SH-SY5Y (cell line): Measurements from ENCODE around the gene DUSP11.

Experiments
- GATA2 ChIP-seq: IDR thresholded peaks from 2 replicates; pipeline ENCODE4 v1.6.1; 2011; ENCODE audit warnings: mild to moderate bottlenecking, low read depth, low read length
- GATA3 ChIP-seq: IDR thresholded peaks from 2 replicates; pipeline ENCODE4 v1.6.1; 2011; ENCODE audit warnings: low read depth, mild to moderate bottlenecking, low read length, moderate library complexity

DNA sequence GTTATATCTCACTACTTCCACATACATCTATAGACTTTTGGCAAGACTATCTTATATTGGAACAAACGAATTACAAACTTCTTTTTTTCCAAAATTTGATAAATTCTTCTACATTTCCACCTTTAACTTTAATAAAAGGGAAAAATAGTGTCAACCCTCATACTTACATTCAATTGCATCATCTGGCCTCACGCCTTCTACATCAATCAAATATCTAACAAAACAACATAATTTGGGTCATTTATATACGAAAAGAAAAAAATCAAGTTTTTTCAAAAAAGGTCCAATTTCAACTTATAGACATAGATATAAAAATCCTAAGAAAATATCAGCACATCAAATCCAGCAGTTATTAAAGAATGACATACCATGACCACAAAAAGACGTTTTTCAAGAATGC is 12.9 kb downstream of the DUSP11 start:
- no peak for TF ChIP-seq GATA2
- no peak for TF ChIP-seq GATA3
